DND-41 (cell line): Measurements from ENCODE around the gene MRPS14.

Experiments used
- ATAC-seq: fragments of 200-7000 bp; cut with Tn5 transposase; 3 replicates; pipeline ENCODE4 v1.9.1; 2021; ENCODE audit warnings: low read depth; ENCODE audit not compliant: insufficient read depth
- DNase-seq: peaks from one replicate; pipeline ENCODE4 v3.0.0-alpha.2; 2020
- H2AFZ ChIP-seq: 2 replicates; pipeline ENCODE4 v1.6.0; 2012; ENCODE audit warnings: low read depth, low read length
- H3K27ac ChIP-seq: 2 replicates; pipeline ENCODE4 v1.5.1; 2012; ENCODE audit warnings: low read length, inconsistent platforms
- H3K27me3 ChIP-seq: fragments of 200-600 bp; sonication (generic); 2 replicates; pipeline ENCODE4 v1.6.0; 2012; ENCODE audit warnings: low read length, mild to moderate bottlenecking, inconsistent platforms; ENCODE audit not compliant: insufficient read depth, poor library complexity
- H3K36me3 ChIP-seq: 2 replicates; pipeline ENCODE4 v1.5.1; 2012; ENCODE audit warnings: low read length, inconsistent platforms; ENCODE audit not compliant: insufficient read depth
- H3K4me1 ChIP-seq: 2 replicates; pipeline ENCODE4 v1.5.1; 2012; ENCODE audit warnings: mild to moderate bottlenecking, low read length; ENCODE audit not compliant: insufficient read depth
- H3K4me2 ChIP-seq: 2 replicates; pipeline ENCODE4 v1.6.0; 2012; ENCODE audit warnings: mild to moderate bottlenecking, moderate library complexity, low read length, inconsistent platforms; ENCODE audit not compliant: insufficient read depth
- H3K4me3 ChIP-seq, 2 experiments: fragments of 200-600 bp in 1 of 2; shearing (Covaris generic) in 1 of 2; 2 replicates each; pipeline ENCODE4 v1.5.1; 2012 to 2016; ENCODE audit warnings: inconsistent platforms in 2 of 2, low read length in 2 of 2, mild to moderate bottlenecking in 2 of 2, low read depth in 1 of 2, moderate library complexity in 1 of 2
- H3K79me2 ChIP-seq: 2 replicates; pipeline ENCODE4 v1.6.0; 2012; ENCODE audit warnings: low read length, inconsistent platforms; ENCODE audit not compliant: insufficient read depth
- H3K9ac ChIP-seq: 2 replicates; pipeline ENCODE4 v1.6.0; 2012; ENCODE audit warnings: low read depth, mild to moderate bottlenecking, inconsistent platforms, low read length, moderate library complexity
- H3K9me3 ChIP-seq: 2 replicates; pipeline ENCODE4 v1.5.1; 2012; ENCODE audit warnings: low read length, moderate library complexity, mild to moderate bottlenecking, inconsistent platforms; ENCODE audit not compliant: insufficient read depth, severe bottlenecking
- H4K20me1 ChIP-seq: 2 replicates; pipeline ENCODE4 v1.6.0; 2012; ENCODE audit warnings: low read length; ENCODE audit not compliant: insufficient read depth
- CTCF ChIP-seq: IDR thresholded peaks from 2 replicates; pipeline ENCODE4 v1.5.1; 2012; ENCODE audit warnings: borderline replicate concordance, low read length, moderate library complexity, mild to moderate bottlenecking; ENCODE audit not compliant: poor library complexity, severe bottlenecking; ENCODE audit errors: extremely low read depth
- EZH2 ChIP-seq: IDR thresholded peaks from 3 replicates; pipeline ENCODE4 v1.6.1; 2012; ENCODE audit warnings: borderline replicate concordance, low read depth, mild to moderate bottlenecking, moderate library complexity, low read length, inconsistent platforms; ENCODE audit not compliant: severe bottlenecking

The MRPS14 gene

DNA sequence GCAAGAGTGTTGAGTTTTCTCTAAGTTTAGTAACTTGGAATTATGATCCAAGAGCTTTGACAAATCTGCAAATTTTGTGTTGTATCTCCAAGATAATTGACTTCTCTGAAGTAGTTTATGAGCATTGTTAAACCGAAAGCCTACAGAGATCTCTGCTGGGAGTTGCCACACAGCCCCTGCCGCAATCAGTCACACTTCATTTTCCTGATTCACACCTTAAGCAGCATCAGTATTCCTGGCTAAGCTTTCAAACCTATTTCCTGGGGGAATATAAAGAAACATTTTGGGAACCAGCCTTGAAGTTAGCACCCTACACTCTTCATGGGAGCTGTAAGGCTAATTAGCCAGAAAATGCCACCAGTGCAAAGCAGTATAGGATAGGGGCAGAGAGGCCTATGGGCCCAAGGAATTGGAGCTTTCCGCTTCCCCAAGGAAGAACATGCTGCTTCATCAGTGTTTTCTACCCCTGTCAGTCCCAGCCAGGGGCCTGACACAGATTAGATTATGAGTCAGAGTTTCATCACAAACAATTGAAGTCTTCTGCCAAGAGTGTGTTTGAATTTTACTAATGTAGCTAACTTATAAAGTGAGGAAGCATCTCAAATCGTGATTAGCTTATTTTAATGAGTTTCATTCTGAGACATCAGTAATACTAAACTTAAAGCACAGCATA lies 46.7 kb downstream of the MRPS14 start:
- H2AFZ ChIP-seq, result no peak overlapping the region
- H4K20me1 ChIP-seq, result no peaks in the 10 kb centered on the region
- ATAC-seq, result no peak
- H3K27me3 ChIP-seq, result no peaks in the 10 kb centered on the region
- TF ChIP-seq EZH2 (no peak), CTCF (no peak)
- H3K27ac ChIP-seq, result no peak overlapping the region
- H3K4me3 ChIP-seq, result no peak overlapping the region
- H3K4me2 ChIP-seq, result no peak overlapping the region
- no peaks in the 10 kb centered on the region for H3K79me2 ChIP-seq
- H3K36me3 ChIP-seq, result peaks cover 3% of the 10 kb centered on the region
- no peak for DNase-seq
- H3K9me3 ChIP-seq, result no peaks in the 10 kb centered on the region
- peaks cover under 1% of the 10 kb centered on the region; the same call in 1 of the 2 replicates for H3K4me1 ChIP-seq
- H3K9ac ChIP-seq, result no peak overlapping the region

DNA sequence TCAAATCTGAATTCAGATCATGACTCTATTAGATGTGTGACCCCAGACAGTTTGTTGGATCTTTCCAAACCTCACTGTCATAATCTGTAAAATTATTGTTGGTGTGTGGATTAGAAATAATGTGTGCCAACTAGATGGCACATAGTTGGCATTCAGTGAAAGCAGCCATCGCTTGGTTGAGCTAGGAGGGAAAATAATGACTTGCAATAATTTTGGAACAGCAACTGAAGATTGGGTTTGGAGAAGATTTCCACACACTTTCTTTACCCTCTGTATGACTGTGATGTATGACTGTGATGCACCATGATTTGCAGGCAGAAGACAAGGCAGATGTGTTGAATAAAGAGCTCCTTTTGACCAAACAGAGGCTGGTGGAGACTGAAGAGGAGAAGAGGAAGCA lies 47.5 kb downstream of the MRPS14 start:
- no peak for ATAC-seq
- no peak overlapping the region for H3K4me3 ChIP-seq
- H3K4me2 ChIP-seq, result no peak overlapping the region
- H3K9me3 ChIP-seq, result no peaks in the 10 kb centered on the region
- H3K9ac ChIP-seq, result no peak overlapping the region
- no peaks in the 10 kb centered on the region for H3K27me3 ChIP-seq
- no peak overlapping the region for H2AFZ ChIP-seq
- peaks cover 3% of the 10 kb centered on the region for H3K36me3 ChIP-seq
- H3K4me1 ChIP-seq, result peaks cover 6% of the 10 kb centered on the region; the same call in 1 of the 2 replicates
- no peaks in the 10 kb centered on the region for H3K79me2 ChIP-seq
- TF ChIP-seq CTCF, result no peak
- no peak for TF ChIP-seq EZH2
- no peak for DNase-seq
- H4K20me1 ChIP-seq, result no peaks in the 10 kb centered on the region
- H3K27ac ChIP-seq, result no peak overlapping the region

- H3K4me2 ChIP-seq, result no peak overlapping the region
- peaks cover 16% of the 10 kb centered on the region for H3K4me1 ChIP-seq
- peaks cover 3% of the 10 kb centered on the region for H3K36me3 ChIP-seq
- H3K27ac ChIP-seq, result no peak overlapping the region
- H3K27me3 ChIP-seq, result no peaks in the 10 kb centered on the region
- TF ChIP-seq EZH2, result no peak
- no peak for TF ChIP-seq CTCF
- no peak overlapping the region for H3K9ac ChIP-seq
- H4K20me1 ChIP-seq, result no peaks in the 10 kb centered on the region
- ATAC-seq (no peak), DNase-seq (no peak)
- no peaks in the 10 kb centered on the region for H3K79me2 ChIP-seq
- no peak overlapping the region for H2AFZ ChIP-seq
- no peak overlapping the region for H3K4me3 ChIP-seq
- no peaks in the 10 kb centered on the region for H3K9me3 ChIP-seq
Measured at GRCh38 chr1:174974711-174975119, 48.5 kb downstream of the MRPS14 start.
